ENCODE results near the gene TIMM17A.

DNA sequence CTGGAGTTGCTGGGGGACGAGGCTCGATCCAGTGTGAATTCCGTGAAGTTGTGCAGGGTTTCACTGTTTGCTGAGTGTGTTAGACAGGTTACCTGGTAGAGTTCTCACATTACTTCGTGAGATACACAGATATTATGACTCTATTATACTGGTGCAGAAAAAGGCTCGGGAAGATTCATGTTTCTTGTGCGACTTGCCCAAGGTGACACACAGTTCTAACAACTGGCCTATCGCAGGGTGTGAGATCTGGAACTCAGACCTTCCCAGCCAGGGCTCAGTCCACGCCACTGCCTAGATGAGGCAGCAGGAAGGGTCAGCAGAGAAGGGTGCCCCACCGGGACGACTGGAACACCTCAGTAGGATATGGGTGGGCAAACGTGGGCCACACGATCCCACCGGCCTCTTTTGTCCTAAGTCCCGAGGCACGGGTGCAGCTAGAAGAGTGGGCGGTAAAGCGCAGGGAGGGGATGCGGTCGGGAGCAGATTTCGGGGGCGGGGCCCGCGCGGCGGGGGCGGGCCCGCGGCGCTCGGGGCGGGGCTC lies 26.8 kb downstream of the TIMM17A start:
- no peak for TF ChIP-seq POLR2AphosphoS5 (IDR thresholded peaks at IDR 0.05; ENCODE audit: low read depth, low read length)
- TF ChIP-seq BRCA1 (IDR thresholded peaks at IDR 0.05; ENCODE audit: low read depth, low read length): no peak
- no peak for TF ChIP-seq POLR2A (IDR thresholded peaks at IDR 0.05; ENCODE audit: control extremely low read depth in 1 of 2, low read depth in 2 of 2, low read length in 2 of 2)
- no peak for TF ChIP-seq EZH2 (IDR thresholded peaks at IDR 0.05; ENCODE audit: low read depth, low read length, severe bottlenecking)
- TF ChIP-seq, protein P1, sequence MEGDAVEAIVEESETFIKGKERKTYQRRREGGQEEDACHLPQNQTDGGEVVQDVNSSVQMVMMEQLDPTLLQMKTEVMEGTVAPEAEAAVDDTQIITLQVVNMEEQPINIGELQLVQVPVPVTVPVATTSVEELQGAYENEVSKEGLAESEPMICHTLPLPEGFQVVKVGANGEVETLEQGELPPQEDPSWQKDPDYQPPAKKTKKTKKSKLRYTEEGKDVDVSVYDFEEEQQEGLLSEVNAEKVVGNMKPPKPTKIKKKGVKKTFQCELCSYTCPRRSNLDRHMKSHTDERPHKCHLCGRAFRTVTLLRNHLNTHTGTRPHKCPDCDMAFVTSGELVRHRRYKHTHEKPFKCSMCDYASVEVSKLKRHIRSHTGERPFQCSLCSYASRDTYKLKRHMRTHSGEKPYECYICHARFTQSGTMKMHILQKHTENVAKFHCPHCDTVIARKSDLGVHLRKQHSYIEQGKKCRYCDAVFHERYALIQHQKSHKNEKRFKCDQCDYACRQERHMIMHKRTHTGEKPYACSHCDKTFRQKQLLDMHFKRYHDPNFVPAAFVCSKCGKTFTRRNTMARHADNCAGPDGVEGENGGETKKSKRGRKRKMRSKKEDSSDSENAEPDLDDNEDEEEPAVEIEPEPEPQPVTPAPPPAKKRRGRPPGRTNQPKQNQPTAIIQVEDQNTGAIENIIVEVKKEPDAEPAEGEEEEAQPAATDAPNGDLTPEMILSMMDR (IDR thresholded peaks at IDR 0.05; ENCODE audit: control extremely low read depth in 1 of 3, insufficient read depth in 1 of 3, low read depth in 1 of 3, low read length in 3 of 3): no peak
- no peak for TF ChIP-seq SIN3A (conservative IDR thresholded peaks at IDR 0.05 in 1 of 2, IDR thresholded peaks at IDR 0.05 in 1 of 2; ENCODE audit: low read depth in 1 of 2, low read length in 2 of 2)
- no peak for TF ChIP-seq SRF (IDR thresholded peaks at IDR 0.05; ENCODE audit: low read depth, low read length)
- no peak for TF ChIP-seq CHD2 (IDR thresholded peaks at IDR 0.05; ENCODE audit: low read length)
- TF ChIP-seq SP1 (IDR thresholded peaks at IDR 0.05; ENCODE audit: low read depth, low read length): no peak
- no peak for TF ChIP-seq CREB1 (IDR thresholded peaks at IDR 0.05)
- no peak for TF ChIP-seq RAD21 (IDR thresholded peaks at IDR 0.05 in 1 of 2, conservative IDR thresholded peaks at IDR 0.05 in 1 of 2; ENCODE audit: low read depth in 2 of 2, low read length in 2 of 2)
- TF ChIP-seq HDAC2 (IDR thresholded peaks at IDR 0.05; ENCODE audit: borderline replicate concordance in 1 of 2, low read depth in 2 of 2, low read length in 2 of 2): no peak
- TF ChIP-seq, protein P2, sequence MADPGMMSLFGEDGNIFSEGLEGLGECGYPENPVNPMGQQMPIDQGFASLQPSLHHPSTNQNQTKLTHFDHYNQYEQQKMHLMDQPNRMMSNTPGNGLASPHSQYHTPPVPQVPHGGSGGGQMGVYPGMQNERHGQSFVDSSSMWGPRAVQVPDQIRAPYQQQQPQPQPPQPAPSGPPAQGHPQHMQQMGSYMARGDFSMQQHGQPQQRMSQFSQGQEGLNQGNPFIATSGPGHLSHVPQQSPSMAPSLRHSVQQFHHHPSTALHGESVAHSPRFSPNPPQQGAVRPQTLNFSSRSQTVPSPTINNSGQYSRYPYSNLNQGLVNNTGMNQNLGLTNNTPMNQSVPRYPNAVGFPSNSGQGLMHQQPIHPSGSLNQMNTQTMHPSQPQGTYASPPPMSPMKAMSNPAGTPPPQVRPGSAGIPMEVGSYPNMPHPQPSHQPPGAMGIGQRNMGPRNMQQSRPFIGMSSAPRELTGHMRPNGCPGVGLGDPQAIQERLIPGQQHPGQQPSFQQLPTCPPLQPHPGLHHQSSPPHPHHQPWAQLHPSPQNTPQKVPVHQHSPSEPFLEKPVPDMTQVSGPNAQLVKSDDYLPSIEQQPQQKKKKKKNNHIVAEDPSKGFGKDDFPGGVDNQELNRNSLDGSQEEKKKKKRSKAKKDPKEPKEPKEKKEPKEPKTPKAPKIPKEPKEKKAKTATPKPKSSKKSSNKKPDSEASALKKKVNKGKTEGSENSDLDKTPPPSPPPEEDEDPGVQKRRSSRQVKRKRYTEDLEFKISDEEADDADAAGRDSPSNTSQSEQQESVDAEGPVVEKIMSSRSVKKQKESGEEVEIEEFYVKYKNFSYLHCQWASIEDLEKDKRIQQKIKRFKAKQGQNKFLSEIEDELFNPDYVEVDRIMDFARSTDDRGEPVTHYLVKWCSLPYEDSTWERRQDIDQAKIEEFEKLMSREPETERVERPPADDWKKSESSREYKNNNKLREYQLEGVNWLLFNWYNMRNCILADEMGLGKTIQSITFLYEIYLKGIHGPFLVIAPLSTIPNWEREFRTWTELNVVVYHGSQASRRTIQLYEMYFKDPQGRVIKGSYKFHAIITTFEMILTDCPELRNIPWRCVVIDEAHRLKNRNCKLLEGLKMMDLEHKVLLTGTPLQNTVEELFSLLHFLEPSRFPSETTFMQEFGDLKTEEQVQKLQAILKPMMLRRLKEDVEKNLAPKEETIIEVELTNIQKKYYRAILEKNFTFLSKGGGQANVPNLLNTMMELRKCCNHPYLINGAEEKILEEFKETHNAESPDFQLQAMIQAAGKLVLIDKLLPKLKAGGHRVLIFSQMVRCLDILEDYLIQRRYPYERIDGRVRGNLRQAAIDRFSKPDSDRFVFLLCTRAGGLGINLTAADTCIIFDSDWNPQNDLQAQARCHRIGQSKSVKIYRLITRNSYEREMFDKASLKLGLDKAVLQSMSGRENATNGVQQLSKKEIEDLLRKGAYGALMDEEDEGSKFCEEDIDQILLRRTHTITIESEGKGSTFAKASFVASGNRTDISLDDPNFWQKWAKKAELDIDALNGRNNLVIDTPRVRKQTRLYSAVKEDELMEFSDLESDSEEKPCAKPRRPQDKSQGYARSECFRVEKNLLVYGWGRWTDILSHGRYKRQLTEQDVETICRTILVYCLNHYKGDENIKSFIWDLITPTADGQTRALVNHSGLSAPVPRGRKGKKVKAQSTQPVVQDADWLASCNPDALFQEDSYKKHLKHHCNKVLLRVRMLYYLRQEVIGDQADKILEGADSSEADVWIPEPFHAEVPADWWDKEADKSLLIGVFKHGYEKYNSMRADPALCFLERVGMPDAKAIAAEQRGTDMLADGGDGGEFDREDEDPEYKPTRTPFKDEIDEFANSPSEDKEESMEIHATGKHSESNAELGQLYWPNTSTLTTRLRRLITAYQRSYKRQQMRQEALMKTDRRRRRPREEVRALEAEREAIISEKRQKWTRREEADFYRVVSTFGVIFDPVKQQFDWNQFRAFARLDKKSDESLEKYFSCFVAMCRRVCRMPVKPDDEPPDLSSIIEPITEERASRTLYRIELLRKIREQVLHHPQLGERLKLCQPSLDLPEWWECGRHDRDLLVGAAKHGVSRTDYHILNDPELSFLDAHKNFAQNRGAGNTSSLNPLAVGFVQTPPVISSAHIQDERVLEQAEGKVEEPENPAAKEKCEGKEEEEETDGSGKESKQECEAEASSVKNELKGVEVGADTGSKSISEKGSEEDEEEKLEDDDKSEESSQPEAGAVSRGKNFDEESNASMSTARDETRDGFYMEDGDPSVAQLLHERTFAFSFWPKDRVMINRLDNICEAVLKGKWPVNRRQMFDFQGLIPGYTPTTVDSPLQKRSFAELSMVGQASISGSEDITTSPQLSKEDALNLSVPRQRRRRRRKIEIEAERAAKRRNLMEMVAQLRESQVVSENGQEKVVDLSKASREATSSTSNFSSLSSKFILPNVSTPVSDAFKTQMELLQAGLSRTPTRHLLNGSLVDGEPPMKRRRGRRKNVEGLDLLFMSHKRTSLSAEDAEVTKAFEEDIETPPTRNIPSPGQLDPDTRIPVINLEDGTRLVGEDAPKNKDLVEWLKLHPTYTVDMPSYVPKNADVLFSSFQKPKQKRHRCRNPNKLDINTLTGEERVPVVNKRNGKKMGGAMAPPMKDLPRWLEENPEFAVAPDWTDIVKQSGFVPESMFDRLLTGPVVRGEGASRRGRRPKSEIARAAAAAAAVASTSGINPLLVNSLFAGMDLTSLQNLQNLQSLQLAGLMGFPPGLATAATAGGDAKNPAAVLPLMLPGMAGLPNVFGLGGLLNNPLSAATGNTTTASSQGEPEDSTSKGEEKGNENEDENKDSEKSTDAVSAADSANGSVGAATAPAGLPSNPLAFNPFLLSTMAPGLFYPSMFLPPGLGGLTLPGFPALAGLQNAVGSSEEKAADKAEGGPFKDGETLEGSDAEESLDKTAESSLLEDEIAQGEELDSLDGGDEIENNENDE (IDR thresholded peaks at IDR 0.05; ENCODE audit: insufficient replicate concordance, low read length): no peak
- TF ChIP-seq JUN (IDR thresholded peaks at IDR 0.05; ENCODE audit: low read depth, low read length): no peak
